OCI-M2 (cell line): ENCODE data around the gene RAP1GAP.

ENCODE experiments used
- DNase-seq: peaks from one replicate; lab custom pipeline; 2025; ENCODE audit not compliant: unreplicated experiment; lab: John Stamatoyannopoulos, UW

Gene RAP1GAP

GRCh38 chr1:21663248-21663950 is 5.8 kb downstream of the RAP1GAP start:
- no peak for DNase-seq

DNA sequence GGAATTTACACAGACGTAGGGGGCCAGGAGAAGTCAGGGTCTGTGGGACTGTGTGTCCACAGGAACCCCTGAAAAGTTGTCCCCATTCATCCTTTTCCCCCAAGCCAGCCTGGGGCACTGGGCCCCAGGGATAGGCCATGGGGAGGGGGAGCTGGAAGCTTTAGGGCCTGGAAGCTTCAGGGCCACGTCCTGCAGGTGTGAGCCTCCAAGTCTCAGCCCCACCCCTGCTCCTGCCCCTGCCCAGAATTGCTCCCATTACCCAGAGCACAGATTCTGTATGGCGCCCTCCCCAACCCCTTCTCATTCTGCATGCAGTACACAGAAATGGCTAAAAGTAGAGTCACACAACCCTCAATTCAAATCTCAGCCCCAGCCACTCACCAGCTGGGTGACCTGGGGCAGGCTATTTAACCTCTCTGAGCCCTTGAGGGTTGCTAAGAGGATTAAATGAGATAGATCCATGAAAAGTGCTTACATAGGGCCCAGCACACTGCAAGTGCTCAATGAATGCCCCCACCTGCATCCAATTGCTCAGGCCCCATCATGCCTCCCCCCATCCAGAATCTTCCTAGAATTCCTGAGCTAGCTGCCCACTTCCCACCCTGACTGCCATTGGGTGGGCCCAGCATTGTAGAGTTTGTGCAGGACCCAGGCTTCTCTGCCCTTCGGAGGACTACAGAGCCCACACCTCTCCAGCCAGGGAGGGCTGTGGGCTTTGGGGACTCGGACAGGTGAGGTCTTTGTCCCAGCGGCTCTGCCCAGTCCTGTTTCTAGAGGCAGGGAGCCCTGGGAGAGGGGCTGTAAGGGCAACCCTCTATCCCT is 6.5 kb downstream of the RAP1GAP start:
- DNase-seq = no peak

DNA sequence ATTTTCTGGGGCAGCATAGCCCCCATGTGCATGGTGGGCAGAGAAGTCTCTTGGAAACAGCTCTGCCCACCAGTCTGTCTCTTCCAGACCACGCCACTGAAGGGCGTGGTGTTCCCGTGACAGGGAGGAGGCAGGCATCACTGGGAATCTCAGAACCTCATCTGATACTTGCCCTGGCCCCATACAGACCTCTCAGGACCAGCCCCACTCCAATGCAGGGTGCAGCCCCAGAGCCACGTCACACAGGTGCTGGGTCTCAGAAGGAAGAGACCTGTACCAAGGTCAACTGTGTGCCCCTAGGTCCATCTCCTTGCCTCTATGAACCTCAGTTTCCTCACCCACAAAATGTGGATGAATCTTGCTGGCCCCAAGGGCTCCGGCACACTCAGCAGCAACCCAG is 7.3 kb downstream of the RAP1GAP start:
- DNase-seq = no peak

DNA sequence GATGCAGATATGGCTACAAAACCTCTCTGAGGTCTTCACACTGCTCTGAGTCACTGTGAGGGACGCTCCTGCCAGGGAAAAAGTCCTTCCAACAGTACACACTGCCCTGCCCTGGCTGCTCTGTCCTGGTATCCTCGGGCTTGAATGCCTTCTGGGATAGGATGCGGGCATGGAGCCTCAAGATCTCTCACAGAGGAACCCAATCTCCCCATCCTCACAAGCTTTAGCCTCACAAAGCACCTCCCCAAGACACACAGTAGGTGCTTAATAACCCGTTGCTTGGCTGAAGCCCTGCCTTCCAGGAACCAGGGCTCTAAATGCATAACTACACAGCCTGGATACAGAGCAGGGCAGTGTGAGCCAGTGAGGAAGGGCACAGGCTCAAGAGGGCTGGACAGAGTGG is 9.2 kb downstream of the RAP1GAP start:
- DNase-seq = no peak

- DNase-seq = peak; percentile 8
Measured at GRCh38 chr1:21659099-21659923, 9.8 kb downstream of the RAP1GAP start.

DNA sequence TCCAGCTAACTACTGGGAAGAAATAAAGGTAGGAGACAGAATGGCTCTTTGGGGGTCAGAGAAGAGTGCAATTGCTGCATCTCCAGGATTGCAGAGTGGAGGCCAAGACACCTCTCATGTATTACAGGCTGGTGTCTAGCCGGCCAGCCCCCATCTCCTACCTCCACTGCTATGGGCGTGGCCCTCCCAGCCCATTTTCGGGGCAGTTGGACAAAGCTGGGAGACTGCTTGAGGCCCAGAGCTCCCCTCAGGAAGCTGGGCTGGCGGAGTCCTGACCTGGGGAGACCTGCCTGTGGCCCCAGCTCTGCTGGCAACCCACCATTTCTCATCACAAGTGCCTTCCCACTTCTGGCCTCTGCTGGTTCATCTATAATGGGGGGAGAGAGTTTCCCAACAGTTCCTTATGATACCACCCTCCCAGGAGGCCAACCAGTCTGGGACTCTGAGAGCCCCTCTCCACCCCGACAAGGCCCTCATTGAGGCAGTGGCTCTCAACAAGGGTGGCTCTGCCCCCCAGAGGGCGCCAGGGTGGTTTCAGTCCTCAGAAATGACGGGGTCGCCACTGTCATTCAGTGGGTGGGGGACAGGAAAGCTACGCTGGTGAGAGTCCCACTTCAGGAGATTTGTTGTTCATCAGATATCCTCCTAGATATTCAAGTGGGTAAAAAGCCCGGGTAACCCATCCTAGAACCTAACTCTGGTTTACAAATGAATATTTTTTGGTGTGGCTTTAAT is 11.5 kb downstream of the RAP1GAP start:
- no peak for DNase-seq

GRCh38 chr1:21655748-21656147 is 13.4 kb downstream of the RAP1GAP start:
- DNase-seq = no peak

- no peak for DNase-seq
Measured at GRCh38 chr1:21655259-21655658, 13.9 kb downstream of the RAP1GAP start.

DNA sequence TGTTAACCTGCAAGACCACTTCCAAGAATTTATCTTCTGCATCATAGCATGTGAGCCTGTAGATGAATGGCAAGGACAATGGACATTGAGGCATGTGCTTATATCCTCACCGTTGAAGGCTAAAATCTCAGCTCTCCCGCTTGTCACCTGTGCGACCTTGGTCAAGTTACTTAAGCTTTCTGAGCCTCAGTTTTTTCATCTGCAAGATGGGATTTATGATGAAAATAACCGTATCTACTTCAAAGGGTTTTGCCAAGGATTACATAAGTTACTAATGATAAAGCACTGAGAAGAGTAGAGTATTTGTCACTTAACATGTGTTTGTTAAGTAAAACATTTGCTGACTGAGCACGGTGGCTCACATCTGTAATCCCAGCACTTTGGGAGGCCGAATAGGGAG is 14.9 kb downstream of the RAP1GAP start:
- DNase-seq = no peak

DNA sequence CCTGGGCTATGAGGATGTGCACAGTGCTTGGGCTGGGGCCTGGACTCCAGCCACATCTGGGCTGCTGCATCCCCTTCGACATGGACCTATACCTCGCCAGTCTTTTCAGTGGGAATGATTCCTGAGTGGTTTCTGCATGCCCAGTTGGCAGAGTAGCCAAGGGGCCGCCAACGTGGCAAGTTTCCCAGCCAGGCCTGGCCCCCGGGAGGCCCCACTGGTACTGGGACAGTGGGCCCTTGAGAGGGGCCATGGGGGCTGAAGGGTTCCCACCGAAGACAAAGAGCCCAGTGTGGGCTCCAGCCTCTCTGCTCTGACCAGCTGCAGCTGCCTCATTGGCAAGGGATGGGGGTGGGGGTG is 15.4 kb downstream of the RAP1GAP start:
- DNase-seq = no peak

GRCh38 chr1:21652937-21653743 is 16.0 kb downstream of the RAP1GAP start:
- no peak for DNase-seq

DNA sequence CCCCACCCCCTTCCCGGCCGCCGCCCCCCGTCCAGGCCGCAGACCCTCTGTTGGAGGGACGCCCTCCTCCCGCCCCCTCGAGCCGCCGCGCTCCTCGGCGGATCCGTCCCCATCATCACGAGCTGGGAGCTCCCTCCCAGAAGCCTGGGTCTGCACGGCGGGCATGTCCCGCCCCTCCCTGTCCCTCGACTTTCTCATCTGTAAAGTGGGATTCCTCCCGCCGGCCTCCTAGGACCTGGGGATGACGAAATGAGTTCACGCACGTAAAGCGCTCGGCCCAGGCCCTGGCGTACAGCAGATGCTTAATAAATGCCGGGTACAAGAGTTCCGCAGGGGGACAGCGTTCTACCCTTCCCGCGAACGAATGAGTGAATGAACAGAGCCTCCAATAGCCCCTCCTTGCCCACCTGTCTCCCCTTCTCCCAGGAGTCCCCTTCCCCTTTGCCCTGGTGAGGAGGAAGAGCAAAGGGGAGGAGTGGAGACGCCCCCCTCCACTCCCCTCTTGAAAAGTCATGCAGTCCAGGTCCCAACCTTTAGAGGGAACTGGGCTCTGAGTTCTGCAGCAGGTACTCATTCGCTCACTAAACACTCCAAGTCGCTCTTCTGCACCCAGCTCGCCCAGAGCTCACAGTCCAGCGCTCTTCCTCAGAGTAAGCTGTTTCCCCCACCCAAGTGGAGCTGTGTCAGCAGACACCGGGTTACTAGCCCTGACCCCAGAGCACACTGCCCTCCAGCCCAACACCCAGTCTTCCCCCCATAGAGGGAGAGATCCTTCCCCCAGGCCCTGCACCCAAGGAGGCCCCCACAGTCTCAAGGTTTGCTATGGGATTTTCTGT is 16.8 kb downstream of the RAP1GAP start:
- no peak for DNase-seq

DNA sequence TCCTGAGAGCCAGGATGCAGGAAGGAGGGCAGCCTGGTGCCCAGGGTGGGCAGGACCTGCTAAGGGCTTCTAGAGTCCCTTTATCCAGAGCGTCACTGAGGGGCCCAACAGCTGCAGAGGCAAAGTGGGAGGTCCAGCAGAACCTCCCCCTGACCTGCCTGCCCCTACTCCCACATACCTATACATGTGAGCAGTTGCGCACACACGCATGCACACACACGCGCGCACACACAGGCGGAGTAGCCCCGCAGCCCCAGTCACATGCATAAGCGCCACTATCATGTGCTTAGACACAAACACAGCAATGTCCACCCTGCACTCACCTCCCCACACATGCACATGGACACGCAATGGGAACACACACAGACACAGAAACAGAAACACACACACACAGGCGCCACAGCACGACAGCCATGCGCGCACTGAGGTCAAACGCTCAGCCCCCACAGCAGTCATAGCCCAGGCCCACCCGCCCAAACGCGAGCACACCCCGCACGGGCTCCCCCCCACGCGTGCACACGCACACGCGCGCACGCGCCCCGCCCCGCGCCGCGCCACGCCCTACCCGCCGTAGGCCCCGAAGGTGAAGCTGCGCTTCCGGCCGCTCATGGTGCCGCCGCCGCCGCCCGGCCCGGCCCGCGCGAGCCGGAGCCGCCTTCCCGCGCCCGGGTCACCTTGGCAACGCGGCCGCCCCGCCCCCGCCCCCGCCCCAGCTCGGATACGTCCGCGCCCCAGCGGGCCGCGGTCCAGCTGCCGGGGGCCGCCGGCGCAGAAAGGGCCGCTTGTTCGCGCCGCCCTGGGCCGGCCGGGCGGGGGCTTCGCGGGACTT is 17.7 kb downstream of the RAP1GAP start:
- no peak for DNase-seq

GRCh38 chr1:21650400-21650799 is 18.8 kb downstream of the RAP1GAP start:
- DNase-seq = no peak

DNA sequence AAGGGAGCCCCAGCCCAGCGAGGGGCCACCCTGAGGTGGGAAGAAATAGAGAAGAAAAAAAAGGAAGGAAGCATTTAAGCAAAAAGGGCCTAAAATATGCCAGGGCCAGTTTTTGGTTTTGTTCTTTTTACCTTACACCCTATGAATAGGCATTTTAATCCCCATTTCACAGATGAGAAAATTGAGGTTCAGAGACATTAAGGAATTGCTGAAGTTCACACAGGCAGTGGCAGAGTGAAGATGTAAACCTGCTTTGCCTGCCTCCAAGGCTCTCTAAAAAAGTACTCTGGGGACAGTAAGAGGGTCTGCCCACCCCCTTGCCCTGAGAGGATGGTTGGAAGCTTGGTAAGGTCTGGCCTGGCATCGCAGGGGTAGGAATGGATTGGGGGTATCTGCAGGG is 19.8 kb downstream of the RAP1GAP start:
- DNase-seq = no peak

DNA sequence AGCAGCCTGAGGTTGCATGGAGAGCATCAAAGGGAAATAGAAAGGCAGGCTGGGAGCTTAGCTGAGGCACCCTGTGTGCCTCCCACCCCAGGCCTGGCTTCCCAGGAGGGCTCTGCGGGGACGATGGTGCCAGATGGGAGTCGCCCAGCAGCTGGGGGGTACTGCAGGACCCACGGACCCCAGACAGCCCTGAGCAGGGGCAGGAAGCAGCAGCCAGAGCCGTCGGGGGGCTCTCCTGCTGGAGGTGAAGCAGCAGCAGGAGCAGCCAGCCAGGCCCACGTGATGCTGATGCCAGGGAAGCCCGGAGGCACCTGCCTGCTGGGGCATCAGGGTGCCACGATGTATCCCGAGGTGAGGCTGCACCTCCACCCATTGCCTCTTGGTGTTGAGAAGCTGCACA is 20.4 kb downstream of the RAP1GAP start:
- DNase-seq = no peak

DNA sequence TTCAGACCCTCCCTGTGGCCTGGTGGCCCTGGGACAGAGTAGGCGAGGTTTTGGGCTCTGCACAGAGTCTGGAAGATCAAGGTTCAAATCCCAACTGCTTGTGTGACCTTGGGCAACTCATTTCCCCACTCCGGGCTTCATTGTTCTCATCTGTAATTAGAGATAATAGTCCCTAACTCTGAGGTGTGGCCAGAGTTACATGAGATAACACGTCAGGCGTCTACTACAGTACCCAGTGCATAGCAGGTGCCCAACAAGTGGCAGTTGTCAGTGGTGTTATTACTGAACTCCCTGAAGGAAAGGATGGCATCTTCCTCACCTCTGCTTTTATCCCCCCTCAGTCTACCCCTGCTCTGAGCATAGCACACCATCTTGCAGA is 20.8 kb downstream of the RAP1GAP start:
- no peak for DNase-seq
